Measurements from ENCODE around the gene ANKRD49. TPM values are rescaled to one million over a fixed set of nuclear protein-coding genes. Genes with fewer than 3 reads are reported as not detected.

The ANKRD49 gene
- total and polyA plus RNA-seq, 9 donors, result 10.0 to 17.1 (median 12.3) TPM

DNA sequence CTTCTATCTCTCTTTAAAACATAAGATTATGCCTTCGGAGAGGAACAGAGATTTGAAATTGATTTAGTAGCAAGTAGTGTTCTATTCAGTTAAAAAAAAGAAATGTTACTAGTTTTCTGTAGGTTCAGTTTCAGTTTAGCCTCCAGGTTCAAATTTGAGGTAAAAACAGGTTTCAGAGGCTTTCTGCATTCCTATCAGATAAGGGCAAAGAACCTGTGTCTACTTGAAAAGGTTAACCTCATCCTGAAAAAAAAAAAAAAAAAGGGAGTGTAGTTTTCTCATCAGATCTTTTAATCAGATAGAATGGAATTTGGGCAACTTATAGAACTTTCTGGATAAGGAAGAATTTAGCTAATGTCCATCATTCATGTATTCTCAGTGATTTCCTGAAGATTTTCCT, 30.6 kb downstream of the ANKRD49 start:
- Histone ChIP-seq H3K4me1 (ENCODE audit: control insufficient read depth, insufficient read depth, low read length) (peaks cover 4% of the 10 kb centered on the region), H3K9me3 (replicated peaks; ENCODE audit: control insufficient read depth, low read depth, low read length) (no peaks in the 10 kb centered on the region), H3K27ac (ENCODE audit: low read length) (no peak overlapping the region), H3K27me3 (ENCODE audit: control insufficient read depth, insufficient read depth, low read length) (no peaks in the 10 kb centered on the region), H3K36me3 (ENCODE audit: control insufficient read depth, insufficient read depth, low read length) (no peaks in the 10 kb centered on the region), H3K4me3 (ENCODE audit: low read length) (no peak overlapping the region)
- no CpG with 5 or more reads among the region's 1 CpG for WGBS (ENCODE audit: insufficient coverage)
- no peak for DNase-seq

DNA sequence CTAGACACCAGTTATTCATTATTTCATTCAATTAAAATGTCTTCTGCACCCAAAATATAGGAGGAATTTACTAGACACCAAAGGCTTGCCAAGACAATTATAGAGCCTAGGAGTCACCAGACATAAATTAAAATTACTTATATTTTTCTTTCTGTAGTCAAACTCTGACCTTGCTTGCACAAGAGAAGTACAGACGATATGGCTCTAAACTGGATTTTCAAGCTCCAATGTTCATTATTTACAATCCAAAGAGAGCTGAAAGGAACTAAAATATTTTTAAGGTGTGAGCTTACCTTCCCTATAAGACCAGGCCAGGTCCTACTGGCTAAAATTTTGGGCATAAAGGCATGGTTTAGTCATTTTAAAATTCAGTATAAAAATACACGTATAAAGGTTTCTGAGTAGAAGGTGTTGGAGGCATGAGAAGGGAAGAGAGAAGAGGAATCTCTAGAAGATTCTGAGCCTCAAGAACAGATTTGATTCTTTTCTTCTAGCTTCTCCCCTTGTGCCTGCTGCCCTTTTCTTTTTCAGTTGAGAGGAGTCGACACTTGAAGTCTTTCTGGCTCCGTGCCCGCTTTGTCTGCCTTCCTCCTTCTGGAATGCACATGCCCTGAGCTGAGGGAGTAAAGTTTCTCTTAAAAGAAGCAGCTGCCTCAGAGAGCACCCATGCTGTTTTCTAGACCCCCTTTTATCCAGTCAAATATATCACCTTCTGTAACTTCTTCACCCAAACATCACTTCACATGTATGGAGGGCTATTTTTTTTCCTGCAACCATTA, 32.0 kb downstream of the ANKRD49 start:
- H3K4me1 ChIP-seq (ENCODE audit: control insufficient read depth, insufficient read depth, low read length), result peaks cover 4% of the 10 kb centered on the region

DNA sequence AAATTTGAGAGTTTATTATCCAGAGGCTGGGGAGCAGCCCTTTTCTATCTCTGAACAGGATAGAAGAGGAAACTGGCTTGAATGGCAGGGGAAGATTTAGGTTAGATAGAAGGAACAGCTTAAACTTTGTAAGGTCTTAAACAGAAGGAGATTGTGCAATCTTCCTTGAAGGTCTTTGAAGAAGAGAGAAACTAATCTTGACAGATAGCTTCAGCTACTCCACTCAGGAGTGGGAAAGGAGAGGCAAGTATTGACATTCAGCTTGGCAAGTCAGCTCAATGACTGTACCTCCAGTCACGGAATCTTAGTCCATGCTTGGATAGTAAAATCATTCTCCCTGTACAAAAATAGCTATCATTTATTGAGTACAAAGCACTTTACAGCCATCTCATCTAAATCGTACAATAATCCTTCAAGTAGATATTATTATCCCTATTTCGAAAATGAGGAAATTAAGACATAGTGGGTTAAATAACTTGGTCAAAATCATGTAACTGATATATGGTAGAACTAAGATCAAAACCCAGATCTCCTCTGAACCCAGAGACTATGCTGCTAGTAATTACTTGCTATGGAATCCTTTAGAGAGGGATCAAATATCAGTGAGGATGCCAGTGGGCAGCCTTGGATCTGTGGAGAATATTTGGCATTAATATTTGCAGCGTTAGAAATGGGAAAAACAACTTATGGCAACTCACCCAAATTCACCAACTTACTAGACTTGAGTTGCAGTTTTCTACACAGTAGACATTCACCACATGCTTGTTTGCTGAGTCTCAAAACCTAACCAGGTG, 33.1 kb downstream of the ANKRD49 start:
- H3K4me3 ChIP-seq (ENCODE audit: low read length), result no peak overlapping the region
- H3K4me1 ChIP-seq (ENCODE audit: control insufficient read depth, insufficient read depth, low read length), result peaks cover 4% of the 10 kb centered on the region
- WGBS (ENCODE audit: insufficient coverage), result no CpG with 5 or more reads among the region's 4 CpGs
- H3K36me3 ChIP-seq (ENCODE audit: control insufficient read depth, insufficient read depth, low read length), result no peaks in the 10 kb centered on the region
- DNase-seq, result no peak
- no peak overlapping the region for H3K27ac ChIP-seq (ENCODE audit: low read length)
- no peaks in the 10 kb centered on the region for H3K27me3 ChIP-seq (ENCODE audit: control insufficient read depth, insufficient read depth, low read length)
- no peaks in the 10 kb centered on the region for H3K9me3 ChIP-seq (replicated peaks; ENCODE audit: control insufficient read depth, low read depth, low read length)

More for the DNA sequence above, 32.0 kb downstream of the ANKRD49 start:
- H3K9me3 ChIP-seq (replicated peaks; ENCODE audit: control insufficient read depth, low read depth, low read length), result no peaks in the 10 kb centered on the region
- H3K27me3 ChIP-seq (ENCODE audit: control insufficient read depth, insufficient read depth, low read length), result no peaks in the 10 kb centered on the region
- no peak overlapping the region for H3K4me3 ChIP-seq (ENCODE audit: low read length)
- no peaks in the 10 kb centered on the region for H3K36me3 ChIP-seq (ENCODE audit: control insufficient read depth, insufficient read depth, low read length)
- no CpG with 5 or more reads among the region's 5 CpGs for WGBS (ENCODE audit: insufficient coverage)
- H3K27ac ChIP-seq (ENCODE audit: low read length), result no peak overlapping the region
- DNase-seq, result peak; percentile 78

DNA sequence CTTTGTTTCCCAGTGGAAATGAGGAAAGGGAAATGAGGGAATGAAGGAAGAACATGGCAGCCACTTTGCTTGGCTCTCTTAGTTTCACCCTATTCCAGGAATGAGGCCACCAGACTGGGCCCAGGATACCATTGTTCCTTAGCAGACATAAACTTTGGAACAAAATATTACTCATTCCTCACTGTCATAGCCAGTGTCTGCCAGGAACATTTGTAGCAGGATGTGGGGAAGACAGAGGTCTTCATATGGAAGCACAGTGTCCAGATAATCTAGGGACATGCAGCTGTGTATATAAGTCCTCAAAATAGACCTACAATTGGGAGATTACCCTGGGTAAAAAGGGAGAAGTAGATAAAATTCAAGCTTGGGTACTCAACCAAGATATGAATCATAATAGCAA, 34.8 kb downstream of the ANKRD49 start:
- H3K4me1 ChIP-seq (ENCODE audit: control insufficient read depth, insufficient read depth, low read length), result peaks cover 4% of the 10 kb centered on the region
- no peak overlapping the region for H3K4me3 ChIP-seq (ENCODE audit: low read length)
- H3K27me3 ChIP-seq (ENCODE audit: control insufficient read depth, insufficient read depth, low read length), result no peaks in the 10 kb centered on the region
- H3K27ac ChIP-seq (ENCODE audit: low read length), result no peak overlapping the region
- H3K36me3 ChIP-seq (ENCODE audit: control insufficient read depth, insufficient read depth, low read length), result no peaks in the 10 kb centered on the region
- DNase-seq, result no peak
- H3K9me3 ChIP-seq (replicated peaks; ENCODE audit: control insufficient read depth, low read depth, low read length), result no peaks in the 10 kb centered on the region

DNA sequence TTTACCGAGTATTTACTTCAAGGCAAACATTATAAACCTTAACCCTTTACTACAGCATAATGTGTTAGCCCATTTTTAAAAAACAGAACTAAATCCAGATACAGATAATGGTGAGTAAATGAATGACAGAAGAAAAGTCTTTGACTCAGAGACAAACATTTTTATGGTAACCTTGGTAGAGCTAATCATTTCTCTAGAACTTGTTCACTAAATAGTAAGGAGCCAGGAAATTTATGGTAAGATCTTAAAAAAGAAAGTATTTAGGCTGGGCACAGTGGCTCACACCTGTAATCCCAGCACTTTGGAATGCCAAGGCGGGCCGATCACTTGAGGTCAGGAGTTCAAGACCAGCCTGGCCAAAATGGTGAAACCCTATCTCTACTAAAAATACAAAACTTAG, 38.4 kb downstream of the ANKRD49 start:
- no peak overlapping the region for H3K27ac ChIP-seq (ENCODE audit: low read length)
- H3K27me3 ChIP-seq (ENCODE audit: control insufficient read depth, insufficient read depth, low read length), result no peaks in the 10 kb centered on the region
- H3K4me3 ChIP-seq (ENCODE audit: low read length), result no peak overlapping the region
- H3K9me3 ChIP-seq (replicated peaks; ENCODE audit: control insufficient read depth, low read depth, low read length), result no peaks in the 10 kb centered on the region
- H3K4me1 ChIP-seq (ENCODE audit: control insufficient read depth, insufficient read depth, low read length), result peaks cover 2% of the 10 kb centered on the region
- no peak for DNase-seq
- 100% methylated on average over 2 of the region's 3 CpGs for WGBS (ENCODE audit: insufficient coverage)
- H3K36me3 ChIP-seq (ENCODE audit: control insufficient read depth, insufficient read depth, low read length), result no peaks in the 10 kb centered on the region

DNA sequence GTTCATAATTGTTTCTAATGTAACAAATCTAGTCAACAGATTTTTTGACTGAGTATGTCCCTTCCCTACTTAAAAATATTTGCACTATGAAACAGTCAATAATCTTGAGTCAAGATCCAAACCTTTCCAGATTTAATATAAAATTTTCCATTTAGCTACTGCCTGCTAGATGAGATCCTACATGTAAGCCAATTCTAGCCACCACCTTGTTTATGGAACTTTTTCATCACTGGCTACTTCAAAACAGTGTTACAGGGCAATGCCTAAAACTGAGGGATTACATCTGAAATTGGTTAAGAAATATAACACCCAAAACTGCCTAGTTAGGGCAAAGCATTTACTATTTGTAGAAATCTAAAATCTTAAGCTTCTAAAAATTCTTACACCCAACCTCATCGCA, 39.4 kb downstream of the ANKRD49 start:
- no peaks in the 10 kb centered on the region for H3K27me3 ChIP-seq (ENCODE audit: control insufficient read depth, insufficient read depth, low read length)
- H3K27ac ChIP-seq (ENCODE audit: low read length), result no peak overlapping the region
- no peak overlapping the region for H3K4me3 ChIP-seq (ENCODE audit: low read length)
- H3K36me3 ChIP-seq (ENCODE audit: control insufficient read depth, insufficient read depth, low read length), result no peaks in the 10 kb centered on the region
- peak; percentile 55 for DNase-seq
- WGBS (ENCODE audit: insufficient coverage), result no CpG with 5 or more reads among the region's 1 CpG
- peaks cover 2% of the 10 kb centered on the region for H3K4me1 ChIP-seq (ENCODE audit: control insufficient read depth, insufficient read depth, low read length)
- no peaks in the 10 kb centered on the region for H3K9me3 ChIP-seq (replicated peaks; ENCODE audit: control insufficient read depth, low read depth, low read length)

DNA sequence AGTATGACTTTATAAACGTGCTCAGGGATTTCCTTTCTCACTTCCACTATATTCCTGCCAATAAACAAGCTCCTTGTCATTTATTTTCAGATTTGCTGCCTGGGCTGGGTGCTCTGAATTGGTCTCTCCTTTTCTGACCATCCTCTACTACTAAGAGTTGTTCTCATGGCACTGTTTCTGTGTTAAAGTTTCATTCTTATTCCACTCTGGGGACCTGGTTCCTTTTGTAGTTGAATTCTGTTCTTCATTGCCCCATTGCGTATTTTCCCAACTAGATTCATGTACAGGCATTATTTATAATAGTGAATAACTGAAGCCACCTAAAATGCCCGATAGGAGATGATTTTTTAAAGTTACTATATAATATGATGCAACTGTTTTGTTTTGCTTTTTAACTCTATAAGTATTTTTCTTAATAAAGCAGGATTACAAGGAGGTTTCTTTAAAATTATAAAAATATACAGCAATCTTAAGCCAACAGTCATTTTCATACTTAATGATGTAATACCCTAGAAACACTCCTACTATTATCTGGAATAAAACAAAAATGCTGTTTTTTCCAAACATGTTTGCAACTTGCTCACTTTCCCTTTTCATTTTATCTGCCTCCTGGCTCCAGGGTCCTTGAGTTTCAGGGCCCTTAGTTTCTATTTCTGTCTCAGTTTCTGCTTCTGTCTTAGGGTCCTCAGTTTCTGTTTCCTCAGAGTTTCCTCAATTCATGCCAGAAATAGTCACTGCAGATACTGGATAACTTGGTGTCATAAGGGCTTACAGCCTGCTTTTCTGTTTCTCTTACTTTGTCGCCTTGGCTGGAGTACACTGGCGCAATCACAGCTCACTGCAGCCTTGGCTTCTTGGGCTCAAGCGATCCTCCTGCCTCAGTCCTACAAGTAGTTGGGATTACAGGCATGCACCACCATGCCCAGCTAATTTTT, 40.2 kb downstream of the ANKRD49 start:
- Histone ChIP-seq H3K4me3 (ENCODE audit: low read length) (no peak overlapping the region), H3K4me1 (ENCODE audit: control insufficient read depth, insufficient read depth, low read length) (peaks cover 2% of the 10 kb centered on the region), H3K9me3 (replicated peaks; ENCODE audit: control insufficient read depth, low read depth, low read length) (no peaks in the 10 kb centered on the region), H3K27me3 (ENCODE audit: control insufficient read depth, insufficient read depth, low read length) (no peaks in the 10 kb centered on the region), H3K36me3 (ENCODE audit: control insufficient read depth, insufficient read depth, low read length) (no peaks in the 10 kb centered on the region), H3K27ac (ENCODE audit: low read length) (peak overlapping the region; percentile 44)
- 50% methylated on average over 3 of the region's 6 CpGs for WGBS (ENCODE audit: insufficient coverage)
- peak; percentile 84 for DNase-seq

DNA sequence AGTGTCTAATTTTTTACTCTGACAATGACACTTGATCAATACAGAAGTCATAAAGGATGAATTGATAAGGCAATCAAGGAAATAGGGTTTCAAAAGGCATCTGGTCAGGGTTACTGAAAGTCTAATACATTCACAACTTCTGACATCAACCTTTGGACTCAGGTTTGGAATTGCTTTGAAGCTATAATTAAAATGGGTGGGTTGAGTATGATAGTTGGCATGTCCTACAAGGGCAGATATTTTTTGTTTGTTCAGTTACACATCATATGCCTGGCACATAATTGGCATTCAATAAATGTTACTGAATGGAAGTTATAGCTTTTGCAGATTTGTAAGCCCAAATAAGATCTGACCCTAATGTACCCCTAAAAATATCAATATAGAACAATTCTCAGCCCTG, 42.6 kb downstream of the ANKRD49 start:
- Histone ChIP-seq H3K4me3 (ENCODE audit: low read length) (no peak overlapping the region), H3K27ac (ENCODE audit: low read length) (no peak overlapping the region), H3K36me3 (ENCODE audit: control insufficient read depth, insufficient read depth, low read length) (no peaks in the 10 kb centered on the region), H3K27me3 (ENCODE audit: control insufficient read depth, insufficient read depth, low read length) (no peaks in the 10 kb centered on the region), H3K4me1 (ENCODE audit: control insufficient read depth, insufficient read depth, low read length) (peaks cover 2% of the 10 kb centered on the region), H3K9me3 (replicated peaks; ENCODE audit: control insufficient read depth, low read depth, low read length) (no peaks in the 10 kb centered on the region)
- no peak for DNase-seq

DNA sequence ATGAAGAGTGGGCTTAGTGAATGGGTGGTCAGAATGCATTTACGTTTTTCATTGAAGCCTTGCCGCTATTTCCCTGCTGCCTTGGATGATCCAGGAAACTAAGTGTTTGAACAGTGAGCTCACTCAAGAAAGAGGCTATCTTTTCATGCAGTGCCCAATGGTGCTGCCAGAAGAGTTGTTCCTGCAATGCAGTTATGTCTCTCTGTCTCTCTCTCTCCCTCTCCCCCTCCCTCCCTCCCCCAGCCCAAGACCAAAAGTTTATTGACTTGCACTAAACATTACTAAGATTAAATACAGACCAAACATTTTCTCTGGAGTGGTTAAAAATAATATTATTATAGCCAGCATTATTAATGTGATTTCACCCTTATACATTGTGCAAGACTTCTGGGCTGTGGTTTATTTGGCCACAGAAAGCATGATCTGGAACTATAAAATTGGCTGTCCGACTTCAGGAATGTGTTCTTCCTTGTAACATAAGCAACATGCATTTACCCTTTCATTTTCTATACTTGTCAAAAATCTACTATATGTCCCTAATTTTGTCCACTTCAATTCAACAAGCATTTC, 43.3 kb downstream of the ANKRD49 start:
- Histone ChIP-seq H3K4me3 (ENCODE audit: low read length) (no peak overlapping the region), H3K4me1 (ENCODE audit: control insufficient read depth, insufficient read depth, low read length) (peaks cover 2% of the 10 kb centered on the region), H3K36me3 (ENCODE audit: control insufficient read depth, insufficient read depth, low read length) (no peaks in the 10 kb centered on the region), H3K27me3 (ENCODE audit: control insufficient read depth, insufficient read depth, low read length) (no peaks in the 10 kb centered on the region), H3K9me3 (replicated peaks; ENCODE audit: control insufficient read depth, low read depth, low read length) (no peaks in the 10 kb centered on the region), H3K27ac (ENCODE audit: low read length) (no peak overlapping the region)
- WGBS (ENCODE audit: insufficient coverage), result 93% methylated on average over 2 of the region's 3 CpGs
- peak; percentile 68 for DNase-seq

Data from muscle of leg (tissue), 11 donors.